ENCODE measurements around the gene IL4I1.

Gene IL4I1

DNA sequence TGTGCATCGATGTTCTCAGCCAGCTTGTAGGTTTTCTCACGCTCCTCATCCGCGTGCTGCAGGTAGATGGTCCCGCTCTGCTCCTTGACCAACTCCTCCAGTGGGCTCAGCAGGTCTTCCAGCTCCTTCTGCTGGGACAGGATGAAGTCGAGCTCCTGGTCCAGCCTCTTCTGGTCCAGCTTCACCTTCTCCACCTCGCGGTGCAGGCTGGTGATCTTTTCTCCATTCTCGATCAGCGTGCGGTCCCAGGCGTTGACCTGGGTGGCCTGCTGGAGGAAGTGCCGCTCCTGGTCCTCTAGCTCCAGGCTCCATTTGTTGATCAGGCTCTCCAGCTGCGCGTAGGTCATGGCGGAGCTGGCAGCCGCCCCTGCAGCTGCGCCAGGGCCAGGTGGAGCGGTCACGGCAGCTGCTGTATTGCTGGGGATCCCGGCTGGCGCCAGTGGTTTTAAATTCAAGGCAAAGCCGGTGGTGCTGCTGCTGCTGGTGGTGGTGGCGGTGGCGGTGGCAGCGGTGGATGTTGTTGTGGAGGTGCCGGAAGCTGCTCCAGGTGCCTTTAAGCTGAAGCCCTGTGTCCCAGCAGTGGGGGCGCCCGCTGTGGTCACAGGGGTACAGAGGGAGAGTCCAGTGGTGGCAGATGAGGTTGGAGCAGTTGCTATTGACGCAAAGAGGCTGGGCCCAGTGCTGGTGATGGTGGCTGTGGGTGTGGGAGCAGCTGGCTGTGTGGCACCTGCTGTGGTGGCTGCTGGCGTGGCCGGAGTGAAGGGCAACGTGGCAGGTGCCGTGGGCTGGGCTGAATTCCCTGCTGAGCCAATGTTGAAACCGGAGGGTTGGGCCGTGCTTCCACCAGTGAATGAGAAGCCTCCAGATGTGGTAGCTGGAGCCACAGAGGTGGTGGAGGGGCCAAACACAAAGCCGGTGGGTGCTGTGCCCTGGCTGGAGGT is 12.1 kb upstream of the IL4I1 start:
- Histone ChIP-seq H3K4me1 (ENCODE audit: control extremely low read depth in 1 of 4, control insufficient read depth in 4 of 4, insufficient read depth in 4 of 4, low read length in 3 of 4) (peaks cover 12 to 34% (median 18%) of the 10 kb centered on the region in 4 experiments), H3K9me3 (ENCODE audit: control extremely low read depth in 1 of 5, control insufficient read depth in 4 of 5, insufficient read depth in 2 of 5, low read depth in 1 of 5, low read length in 4 of 5) (no peaks in the 10 kb centered on the region), H3K36me3 (ENCODE audit: control insufficient read depth in 4 of 4, insufficient read depth in 4 of 4, low read length in 3 of 4) (peaks cover 5 to 68% (median 44%) of the 10 kb centered on the region in 4 experiments), H3K4me3 (ENCODE audit: control insufficient read depth in 1 of 7, extremely low read depth in 1 of 7, insufficient read depth in 4 of 7, low read depth in 2 of 7, low read length in 6 of 7) (no peak overlapping the region), H3K27me3 (replicated peaks in 2 of 5; ENCODE audit: control insufficient read depth in 4 of 5, insufficient read depth in 5 of 5, low read length in 4 of 5) (no peaks in the 10 kb centered on the region), H3K27ac (ENCODE audit: insufficient read depth in 1 of 2, low read depth in 1 of 2, low read length in 2 of 2, poor library complexity in 1 of 2, severe bottlenecking in 2 of 2) (no peak overlapping the region)
- POLR2A ChIA-PET, result interaction anchor here (0.9 kb wide), 1 partner anchor 11 kb away, joined by 3 read pairs; no protein-coding TSS in a partner anchor
- no peak for DNase-seq
- 98% methylated on average over 29 of the region's 37 CpGs for WGBS (ENCODE audit: insufficient coverage)
- CTCF ChIA-PET, result interaction anchor here (1.2 to 2.2 kb wide), 2 partner anchors 18 to 19 kb away, joined by 4 to 6 read pairs; partner anchors contain the start of gene ATF5

GRCh38 chr19:49907745-49908446 is 11.2 kb upstream of the IL4I1 start:
- CTCF ChIA-PET, result interaction anchor here (1.0 to 2.2 kb wide), 3 partner anchors 9 to 20 kb away, joined by 3 to 6 read pairs (median 4); partner anchors contain the start of gene ATF5
- POLR2A ChIA-PET, result interaction anchor here (0.9 kb wide), 1 partner anchor 10 kb away, joined by 3 read pairs; no protein-coding TSS in a partner anchor

DNA sequence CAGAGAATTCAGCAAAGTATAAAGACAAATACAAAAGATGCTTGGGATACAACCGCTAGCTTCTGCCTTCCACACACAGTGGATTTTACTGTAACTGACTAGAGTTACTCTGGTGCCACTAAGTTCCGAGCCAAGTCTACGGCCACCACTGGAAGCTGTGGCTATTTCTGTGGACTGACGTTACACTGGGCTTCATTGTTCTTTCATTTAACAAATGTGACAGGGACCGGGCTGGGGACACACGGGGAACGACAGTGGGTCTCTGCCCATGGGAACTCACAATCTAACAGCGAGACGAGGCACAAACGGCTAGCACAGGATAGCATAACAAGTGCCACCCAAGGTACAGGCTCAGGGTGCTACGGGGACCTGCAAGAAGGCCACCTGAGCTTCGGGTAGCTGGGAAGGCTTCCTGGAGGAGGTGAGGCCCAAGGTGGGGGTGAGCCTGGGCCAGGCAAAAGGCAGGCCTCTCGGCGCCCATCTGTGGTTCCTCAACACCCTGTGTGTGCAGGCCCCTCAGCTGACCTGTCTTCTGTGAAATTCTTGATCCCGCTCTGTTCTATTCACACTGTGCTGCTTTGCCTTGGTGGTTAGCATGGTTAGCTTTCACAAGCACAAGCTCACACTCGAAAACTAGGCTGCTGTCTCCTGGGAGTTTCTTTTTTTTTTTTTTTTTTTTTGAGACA is 10.3 kb upstream of the IL4I1 start:
- ChIA-PET POLR2A (interaction anchor here (0.6 kb wide), 1 partner anchor 30 kb away, joined by 3 read pairs; the partner anchor contains the start of gene AKT1S1), CTCF (interaction anchor here (1.0 kb wide), 1 partner anchor 10 kb away, joined by 3 read pairs; no protein-coding TSS in a partner anchor)
- Histone ChIP-seq H3K27ac (ENCODE audit: insufficient read depth in 1 of 2, low read depth in 1 of 2, low read length in 2 of 2, poor library complexity in 1 of 2, severe bottlenecking in 2 of 2) (no peak overlapping the region), H3K4me1 (ENCODE audit: control extremely low read depth in 1 of 4, control insufficient read depth in 4 of 4, insufficient read depth in 4 of 4, low read length in 3 of 4) (peaks cover 12 to 29% (median 16%) of the 10 kb centered on the region in 4 experiments), H3K4me3 (ENCODE audit: control insufficient read depth in 1 of 7, extremely low read depth in 1 of 7, insufficient read depth in 4 of 7, low read depth in 2 of 7, low read length in 6 of 7) (no peak overlapping the region), H3K9me3 (ENCODE audit: control extremely low read depth in 1 of 5, control insufficient read depth in 4 of 5, insufficient read depth in 2 of 5, low read depth in 1 of 5, low read length in 4 of 5) (no peaks in the 10 kb centered on the region), H3K27me3 (replicated peaks in 2 of 5; ENCODE audit: control insufficient read depth in 4 of 5, insufficient read depth in 5 of 5, low read length in 4 of 5) (no peaks in the 10 kb centered on the region), H3K36me3 (ENCODE audit: control insufficient read depth in 4 of 4, insufficient read depth in 4 of 4, low read length in 3 of 4) (peaks cover 3 to 53% (median 33%) of the 10 kb centered on the region in 4 experiments)
- 98% methylated on average over 14 of the region's 16 CpGs for WGBS (ENCODE audit: insufficient coverage)
- no peak for DNase-seq

More at GRCh38 chr19:49907745-49908446, 11.2 kb upstream of the IL4I1 start:
- H3K27me3 ChIP-seq (replicated peaks in 2 of 5; ENCODE audit: control insufficient read depth in 4 of 5, insufficient read depth in 5 of 5, low read length in 4 of 5), result no peaks in the 10 kb centered on the region
- H3K9me3 ChIP-seq (ENCODE audit: control extremely low read depth in 1 of 5, control insufficient read depth in 4 of 5, insufficient read depth in 2 of 5, low read depth in 1 of 5, low read length in 4 of 5), result no peaks in the 10 kb centered on the region
- H3K36me3 ChIP-seq (ENCODE audit: control insufficient read depth in 4 of 4, insufficient read depth in 4 of 4, low read length in 3 of 4), result peaks cover 3 to 60% (median 37%) of the 10 kb centered on the region in 4 experiments
- WGBS (ENCODE audit: insufficient coverage), result 98% methylated on average over 22 of the region's 23 CpGs
- H3K4me3 ChIP-seq (ENCODE audit: control insufficient read depth in 1 of 7, extremely low read depth in 1 of 7, insufficient read depth in 4 of 7, low read depth in 2 of 7, low read length in 6 of 7), result no peak overlapping the region
- peaks cover 12 to 34% (median 18%) of the 10 kb centered on the region in 4 experiments for H3K4me1 ChIP-seq (ENCODE audit: control extremely low read depth in 1 of 4, control insufficient read depth in 4 of 4, insufficient read depth in 4 of 4, low read length in 3 of 4)
- no peak for DNase-seq
- no peak overlapping the region for H3K27ac ChIP-seq (ENCODE audit: insufficient read depth in 1 of 2, low read depth in 1 of 2, low read length in 2 of 2, poor library complexity in 1 of 2, severe bottlenecking in 2 of 2)

- peaks cover 3 to 29% (median 22%) of the 10 kb centered on the region in 4 experiments for H3K36me3 ChIP-seq (ENCODE audit: control insufficient read depth in 4 of 4, insufficient read depth in 4 of 4, low read length in 3 of 4)
- no peak overlapping the region for H3K27ac ChIP-seq (ENCODE audit: insufficient read depth in 1 of 2, low read depth in 1 of 2, low read length in 2 of 2, poor library complexity in 1 of 2, severe bottlenecking in 2 of 2)
- ChIA-PET CTCF (no interaction called here), POLR2A (no interaction called here)
- DNase-seq, result peak in 2 of 3 donors; percentile 20 to 30
- WGBS (ENCODE audit: insufficient coverage), result 2% methylated on average over 6 of the region's 6 CpGs
- H3K4me3 ChIP-seq (ENCODE audit: control insufficient read depth in 1 of 7, extremely low read depth in 1 of 7, insufficient read depth in 4 of 7, low read depth in 2 of 7, low read length in 6 of 7), result no peak overlapping the region
- H3K9me3 ChIP-seq (ENCODE audit: control extremely low read depth in 1 of 5, control insufficient read depth in 4 of 5, insufficient read depth in 2 of 5, low read depth in 1 of 5, low read length in 4 of 5), result no peaks in the 10 kb centered on the region
- no peaks in the 10 kb centered on the region for H3K27me3 ChIP-seq (replicated peaks in 2 of 5; ENCODE audit: control insufficient read depth in 4 of 5, insufficient read depth in 5 of 5, low read length in 4 of 5)
- H3K4me1 ChIP-seq (ENCODE audit: control extremely low read depth in 1 of 4, control insufficient read depth in 4 of 4, insufficient read depth in 4 of 4, low read length in 3 of 4), result peaks cover 2 to 15% (median 5%) of the 10 kb centered on the region in 4 experiments
These were observed 7.4 kb upstream of the IL4I1 start for GRCh38 chr19:49904136-49904535.

GRCh38 chr19:49895566-49896297 is 955 bp downstream of the IL4I1 start:
- Histone ChIP-seq H3K4me3 (ENCODE audit: control insufficient read depth in 1 of 7, extremely low read depth in 1 of 7, insufficient read depth in 4 of 7, low read depth in 2 of 7, low read length in 6 of 7) (peak overlapping the region in 1 of 7 experiments; percentile 16), H3K27me3 (replicated peaks in 2 of 5; ENCODE audit: control insufficient read depth in 4 of 5, insufficient read depth in 5 of 5, low read length in 4 of 5) (peaks cover 0 to 9% (median 3%) of the 10 kb centered on the region in 5 experiments), H3K4me1 (ENCODE audit: control extremely low read depth in 1 of 4, control insufficient read depth in 4 of 4, insufficient read depth in 4 of 4, low read length in 3 of 4) (peaks cover 0 to 30% (median 30%) of the 10 kb centered on the region in 4 experiments), H3K36me3 (ENCODE audit: control insufficient read depth in 4 of 4, insufficient read depth in 4 of 4, low read length in 3 of 4) (no peaks in the 10 kb centered on the region), H3K9me3 (ENCODE audit: control extremely low read depth in 1 of 5, control insufficient read depth in 4 of 5, insufficient read depth in 2 of 5, low read depth in 1 of 5, low read length in 4 of 5) (no peaks in the 10 kb centered on the region), H3K27ac (ENCODE audit: insufficient read depth in 1 of 2, low read depth in 1 of 2, low read length in 2 of 2, poor library complexity in 1 of 2, severe bottlenecking in 2 of 2) (no peak overlapping the region)
- POLR2A ChIA-PET, result no interaction called here
- WGBS (ENCODE audit: insufficient coverage), result 84% methylated on average over 11 of the region's 17 CpGs
- DNase-seq, result no peak
- CTCF ChIA-PET, result interaction anchor here (1.1 to 1.7 kb wide), 3 partner anchors 19 to 34 kb away, joined by 3 to 5 read pairs (median 3); partner anchors contain the start of gene NUP62

Measured in common myeloid progenitor, CD34-positive (primary cell).